Measurements from ENCODE around the gene LRFN5.

- no peak for TF ChIP-seq CTCF (conservative IDR thresholded peaks at IDR 0.05; ENCODE audit: low read length)
- no peak for TF ChIP-seq EZH2phosphoT487 (IDR thresholded peaks at IDR 0.05; ENCODE audit: borderline replicate concordance)
These were observed 2.2 kb downstream of the LRFN5 start for GRCh38 chr14:41608681-41609390.

Measured in Loucy (cell line).